GM19240 (cell line): Measurements from ENCODE around the gene GJA10.

Source experiments
- DNase-seq: peaks from one replicate; pipeline ENCODE4 v3.0.0; 2011; ENCODE audit warnings: low spot score; ENCODE audit not compliant: insufficient read length

The GJA10 gene

GRCh38 chr6:89917216-89917615 is 22.9 kb downstream of the GJA10 start:
- no peak for DNase-seq

DNA sequence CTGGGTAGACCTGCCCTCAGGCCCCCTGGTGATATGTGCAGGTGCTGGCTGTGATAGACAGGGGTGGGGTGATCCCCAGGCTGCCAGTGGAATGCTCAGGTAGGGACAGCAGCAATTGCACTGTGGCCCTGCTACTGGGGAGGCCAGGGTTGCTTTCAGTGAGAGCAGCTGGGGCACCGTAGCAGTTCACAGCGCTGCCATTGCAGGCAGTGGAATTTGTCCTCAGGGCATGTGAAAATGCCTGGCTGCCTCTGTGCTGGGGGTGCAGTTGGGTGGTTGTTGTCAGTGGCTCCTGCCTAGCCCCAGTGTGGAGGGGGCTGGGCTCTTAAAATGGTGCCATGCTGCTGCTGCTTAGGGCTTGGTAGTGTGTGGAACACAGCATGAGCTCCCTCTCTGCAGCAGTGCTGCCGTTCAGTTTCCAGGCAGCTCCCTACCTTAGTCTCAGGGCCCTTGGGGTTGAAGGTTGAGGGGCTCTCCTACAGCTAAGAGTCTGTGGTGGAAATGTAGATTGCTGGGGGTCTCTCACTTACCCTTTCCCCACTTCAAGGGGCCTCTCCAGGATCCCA is 23.6 kb downstream of the GJA10 start:
- no peak for DNase-seq

- no peak for DNase-seq
Measured at GRCh38 chr6:89921197-89921596, 26.9 kb downstream of the GJA10 start.

DNA sequence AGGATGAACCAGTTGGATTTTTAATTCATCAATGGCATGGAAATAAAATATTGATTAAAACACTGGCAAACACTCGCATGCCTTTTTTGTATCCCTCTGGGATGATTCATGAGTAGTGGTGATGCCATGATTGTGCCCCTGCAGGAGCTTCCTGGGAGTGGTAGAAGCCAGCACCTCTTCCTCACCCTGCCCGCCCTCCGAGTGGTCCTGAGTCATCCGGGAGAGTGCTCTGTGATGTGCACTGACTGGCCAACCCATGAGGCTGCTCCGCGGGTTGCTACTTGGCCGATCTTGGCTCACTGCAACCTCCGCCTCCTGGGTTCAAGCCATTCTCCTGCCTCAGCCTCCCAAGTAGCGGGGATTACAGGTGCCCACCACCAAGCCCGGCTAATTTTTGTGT is 27.4 kb downstream of the GJA10 start:
- DNase-seq: no peak

- DNase-seq: no peak
Measured at GRCh38 chr6:89924231-89924630, 30.0 kb downstream of the GJA10 start.

GRCh38 chr6:89925826-89926225 is 31.6 kb downstream of the GJA10 start:
- DNase-seq: no peak

DNA sequence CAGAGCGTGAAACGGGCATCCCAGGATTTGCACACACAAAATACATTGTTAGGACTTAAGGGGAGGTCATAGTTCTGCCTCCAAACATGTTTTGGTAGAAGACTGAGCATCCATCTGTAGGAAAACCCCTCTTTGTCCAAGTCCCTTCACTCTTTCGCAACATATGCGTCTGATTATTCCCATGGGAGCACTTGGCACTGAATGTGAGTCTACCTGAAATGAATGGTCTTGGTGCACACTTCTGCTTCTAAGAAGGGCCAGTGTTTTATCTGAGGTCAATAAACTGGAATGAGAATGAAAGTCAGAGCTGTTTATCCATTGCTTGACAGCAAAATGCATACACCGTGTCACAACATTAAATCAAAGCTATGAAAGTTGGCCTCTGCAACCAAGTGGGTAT is 33.0 kb downstream of the GJA10 start:
- no peak for DNase-seq

- no peak for DNase-seq
Measured at GRCh38 chr6:89927791-89928550, 33.7 kb downstream of the GJA10 start.

GRCh38 chr6:89928604-89929003 is 34.3 kb downstream of the GJA10 start:
- DNase-seq: no peak

DNA sequence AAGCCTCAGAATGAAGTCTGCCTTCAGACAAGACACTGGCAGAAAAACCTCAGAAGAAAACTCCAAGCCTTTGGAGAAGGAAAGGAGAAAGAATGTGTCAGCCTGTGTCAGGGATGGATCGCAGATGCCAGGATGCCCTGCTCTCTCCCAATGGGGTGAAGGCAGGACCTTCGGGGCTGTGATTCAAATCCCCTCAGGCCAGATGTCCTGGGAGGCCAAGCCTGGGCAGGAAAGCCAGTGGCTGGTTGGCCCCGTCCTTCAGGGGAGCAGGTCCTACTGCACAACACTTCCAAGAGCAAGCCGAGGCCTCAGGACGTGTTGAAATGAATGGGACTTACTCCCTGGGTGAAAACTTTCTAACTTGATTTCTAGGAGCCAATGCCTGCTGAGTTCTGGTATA is 36.5 kb downstream of the GJA10 start:
- DNase-seq: no peak

DNA sequence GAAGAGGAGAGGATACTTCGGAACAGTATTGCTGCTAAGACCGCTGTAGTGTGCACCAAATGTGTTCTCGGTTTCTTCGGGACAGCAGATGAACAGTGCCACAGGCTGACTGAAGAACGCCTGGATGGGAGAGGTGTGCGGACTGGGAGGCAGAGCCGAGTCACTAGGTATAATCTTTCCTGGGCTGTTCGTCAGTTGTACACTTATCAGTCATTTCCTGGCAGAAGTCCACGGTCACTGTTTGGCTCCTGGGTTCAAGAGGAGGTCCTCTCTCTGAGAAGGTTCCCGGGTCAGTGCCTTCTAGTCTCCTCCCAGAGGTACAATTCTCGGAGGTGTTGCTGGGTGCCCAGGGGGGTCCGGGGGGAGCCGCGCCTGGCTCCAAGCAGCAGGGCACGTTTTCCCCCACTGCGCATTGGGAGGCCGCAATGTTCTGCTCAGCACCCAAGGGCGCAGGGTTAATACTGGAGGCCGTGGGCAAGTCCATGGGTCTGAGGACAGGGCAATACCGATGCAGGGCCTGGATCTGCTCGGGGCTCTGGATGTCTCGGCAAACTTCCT is 38.1 kb downstream of the GJA10 start:
- no peak for DNase-seq

- no peak for DNase-seq
Measured at GRCh38 chr6:89934685-89935366, 40.6 kb downstream of the GJA10 start.

- DNase-seq: no peak
Measured at GRCh38 chr6:89936177-89936576, 41.9 kb downstream of the GJA10 start.

DNA sequence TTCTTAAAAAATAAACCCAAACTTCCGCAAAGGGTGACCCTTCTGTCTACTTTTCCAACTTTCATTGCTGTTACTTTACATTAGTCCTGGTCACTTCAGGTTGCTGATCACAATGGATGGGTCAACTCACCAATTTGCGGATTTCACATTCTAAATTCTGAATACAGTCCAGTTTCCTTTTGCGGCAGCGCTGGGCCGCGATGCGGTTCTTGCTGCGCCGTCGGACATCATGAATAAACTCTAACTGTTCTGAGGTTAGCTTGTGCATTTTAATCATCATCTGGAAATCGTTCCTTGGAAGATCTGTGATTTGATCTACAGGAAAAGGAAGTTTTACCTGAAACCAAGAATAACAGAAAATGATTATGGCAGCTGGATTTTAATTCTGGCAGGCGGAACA is 43.7 kb downstream of the GJA10 start:
- DNase-seq: no peak

GRCh38 chr6:89939144-89939543 is 44.9 kb downstream of the GJA10 start:
- DNase-seq: no peak

DNA sequence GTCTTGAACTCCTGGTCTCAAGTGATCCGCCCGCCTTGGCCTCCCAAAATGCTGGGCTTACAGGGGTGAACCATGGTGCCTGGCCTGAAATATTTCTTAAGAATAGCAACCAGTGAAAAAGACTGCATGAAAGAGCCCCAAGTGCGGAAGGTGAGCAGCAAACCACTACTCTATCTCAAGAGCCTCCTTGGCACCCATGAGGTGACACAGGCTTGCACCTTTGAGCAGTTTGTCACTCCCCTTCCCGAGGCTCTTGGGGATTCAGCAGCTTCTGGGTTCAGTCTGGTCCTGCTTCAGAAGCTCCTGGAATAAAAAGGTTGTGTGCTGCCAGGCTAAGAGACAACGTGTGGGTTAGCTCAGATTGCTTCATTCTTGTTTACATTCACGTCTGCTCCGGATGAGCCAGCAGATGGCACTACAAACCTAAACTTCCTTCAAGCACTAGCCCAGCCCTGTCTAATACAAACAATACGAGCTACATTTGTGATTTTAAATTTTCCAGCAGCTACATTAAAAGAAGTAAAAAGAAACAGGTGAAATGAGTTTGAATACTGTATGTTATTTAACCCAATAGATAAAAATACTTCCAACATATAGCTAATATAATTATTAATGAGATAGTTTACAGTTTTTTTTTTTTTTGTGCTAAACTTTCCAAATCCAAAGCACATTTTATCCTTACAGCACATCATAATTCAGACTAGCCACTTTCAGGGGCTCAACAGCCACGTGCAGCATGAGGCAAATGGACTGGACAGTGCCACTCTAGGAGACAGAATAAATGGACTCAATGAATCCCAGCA is 46.2 kb downstream of the GJA10 start:
- peak; percentile 61 for DNase-seq

DNA sequence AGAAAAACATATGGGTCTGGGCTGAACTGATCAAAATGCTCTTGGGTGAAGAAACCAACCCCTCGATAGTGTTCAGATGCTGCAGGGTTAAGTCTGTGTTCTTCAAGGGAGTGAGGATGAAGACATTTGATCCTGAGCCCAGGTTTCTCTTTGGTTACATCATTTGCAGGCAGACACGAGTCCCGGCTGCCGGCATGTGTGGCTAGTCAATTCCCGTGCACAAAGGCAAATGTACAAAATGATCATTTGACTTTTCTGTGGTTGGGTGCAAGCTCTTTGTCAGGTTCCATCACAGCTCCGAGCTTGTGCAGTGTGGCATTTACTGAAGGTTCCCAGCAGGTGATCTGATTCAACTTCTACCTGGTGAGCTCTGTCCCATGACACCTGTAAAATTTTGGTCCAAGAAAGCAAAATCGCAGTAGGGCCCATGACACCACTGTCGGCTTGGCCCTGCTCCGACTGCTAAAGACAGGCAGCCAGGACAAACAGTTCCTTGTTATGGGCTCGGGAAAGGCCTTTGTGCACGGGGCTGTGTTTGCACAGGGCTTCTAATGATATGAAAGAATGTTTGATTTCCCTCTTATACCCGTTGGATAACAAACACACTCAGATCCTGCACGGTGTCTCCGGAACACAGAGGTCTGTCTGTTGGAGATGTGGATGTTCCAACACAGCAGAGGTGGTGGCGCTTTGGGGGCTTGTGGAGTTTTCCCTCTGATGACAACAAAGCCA is 46.9 kb downstream of the GJA10 start:
- no peak for DNase-seq

DNA sequence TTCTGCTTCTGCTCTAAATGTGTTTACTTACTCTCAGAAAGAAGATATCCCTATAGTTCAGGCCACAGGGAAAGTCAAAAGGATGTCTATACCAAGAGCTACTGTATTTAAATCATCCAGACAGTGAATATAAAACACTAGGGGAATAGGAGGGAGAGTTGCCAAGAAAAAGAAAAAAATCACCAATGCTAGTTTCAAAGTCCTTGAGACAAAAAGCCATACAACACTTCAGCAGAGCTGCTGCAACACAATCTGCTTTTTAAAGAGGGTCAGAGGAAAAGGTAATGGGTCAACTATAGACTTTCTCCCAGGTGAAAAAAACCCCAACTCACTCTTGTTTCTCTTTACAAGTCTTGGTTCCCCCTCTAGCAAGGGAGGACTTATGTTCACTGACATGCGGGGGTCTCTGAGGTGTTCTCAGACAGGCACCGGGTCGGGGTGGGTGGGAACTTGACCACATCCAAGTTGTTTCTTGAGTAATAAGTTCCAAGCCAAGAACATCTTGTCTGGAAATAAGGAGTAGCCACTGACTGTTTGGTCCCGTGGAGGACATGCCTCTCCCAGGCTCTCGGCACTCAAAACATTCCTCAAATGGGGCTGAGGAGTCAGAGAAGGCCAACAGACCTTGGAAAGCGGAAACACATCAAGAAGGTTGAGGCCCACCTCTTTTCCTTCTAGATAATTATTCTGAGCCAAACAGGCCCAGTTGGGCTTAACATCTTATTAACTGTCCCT is 47.7 kb downstream of the GJA10 start:
- no peak for DNase-seq

- no peak for DNase-seq
Measured at GRCh38 chr6:89942601-89943000, 48.3 kb downstream of the GJA10 start.

DNA sequence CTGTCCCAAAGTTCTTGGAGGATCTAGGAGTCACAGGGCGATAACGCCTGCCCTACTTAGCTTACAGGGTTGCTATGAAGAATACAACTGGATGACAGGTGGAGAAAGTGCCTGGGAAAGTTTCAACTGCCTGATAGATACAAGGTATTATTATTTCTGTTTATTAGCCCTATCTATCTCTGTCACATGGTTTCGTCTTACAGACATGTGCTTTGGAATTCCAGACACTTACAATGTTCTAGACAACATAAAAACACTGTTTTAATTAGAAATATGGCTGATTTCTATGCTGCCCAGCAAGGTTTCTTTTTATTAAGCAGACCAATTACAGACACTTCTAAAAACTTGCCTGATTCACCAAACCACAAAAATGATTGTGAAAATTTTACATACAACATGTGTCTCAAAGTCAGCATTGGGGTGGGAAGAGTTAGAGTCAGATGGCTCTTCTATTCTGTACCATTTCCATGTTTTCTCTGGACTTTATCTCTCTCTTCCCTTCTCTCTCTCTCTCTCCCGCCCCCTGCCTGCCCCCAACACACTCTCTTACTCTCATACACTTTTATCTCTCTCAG is 50.0 kb downstream of the GJA10 start:
- DNase-seq: no peak
